ENCODE data around the gene RALGAPA2. TPM values are rescaled to one million over a fixed set of nuclear protein-coding genes. Genes with fewer than 3 reads are reported as not detected.

The RALGAPA2 gene
- total RNA-seq: 21.0 TPM
- long read RNA-seq, partial matches to known transcripts: 2 of 6 reads
- long read RNA-seq, other reads (novel, unspliced or antisense): 4 of 6 reads

GRCh38 chr20:20712474-20713243, at the start of gene RALGAPA2:
Gene RALGAPA2, minus strand, starts transcription at chr20:20712644. Its CDS starts 164 bp downstream, at chr20:20712480.
- Histone ChIP-seq H3K4me3 (peak within 1 kb of the TSS; percentile 93), H3K27ac (replicated peaks) (peak within 1 kb of the TSS; percentile 95), H3K9me3 (replicated peaks) (no peaks in the 10 kb centered on the region), H3K27me3 (ENCODE audit: low read depth) (no peaks in the 10 kb centered on the region), H3K36me3 (no peaks in the 10 kb centered on the region), H3K4me1 (peaks cover 38% of the 10 kb centered on the region)
- TF ChIP-seq CTCF (IDR thresholded peaks at IDR 0.05; ENCODE audit: borderline replicate concordance): peak; percentile 13
- peak; percentile 97 for DNase-seq
- intact Hi-C loops (cut with micrococcal nuclease): no loop called here

- H3K4me1 ChIP-seq: peaks cover 23% of the 10 kb centered on the region
- no peaks in the 10 kb centered on the region for H3K27me3 ChIP-seq (ENCODE audit: low read depth)
- intact Hi-C loops (cut with micrococcal nuclease): no loop called here
- no peak overlapping the region for H3K4me3 ChIP-seq
- TF ChIP-seq CTCF (IDR thresholded peaks at IDR 0.05; ENCODE audit: borderline replicate concordance): no peak
- no peaks in the 10 kb centered on the region for H3K36me3 ChIP-seq
- no peak for DNase-seq
- H3K27ac ChIP-seq (replicated peaks): no peak overlapping the region
- no peaks in the 10 kb centered on the region for H3K9me3 ChIP-seq (replicated peaks)
These were observed 48.9 kb upstream of the RALGAPA2 start for GRCh38 chr20:20761301-20761700.

- Histone ChIP-seq H3K36me3 (no peaks in the 10 kb centered on the region), H3K4me1 (peaks cover 20% of the 10 kb centered on the region), H3K27ac (replicated peaks) (peak overlapping the region; percentile 71), H3K9me3 (replicated peaks) (no peaks in the 10 kb centered on the region), H3K4me3 (no peak overlapping the region), H3K27me3 (ENCODE audit: low read depth) (no peaks in the 10 kb centered on the region)
- no peak for TF ChIP-seq CTCF (IDR thresholded peaks at IDR 0.05; ENCODE audit: borderline replicate concordance)
- DNase-seq: no peak
- intact Hi-C loops (cut with micrococcal nuclease): no loop called here
These were observed 46.7 kb upstream of the RALGAPA2 start for GRCh38 chr20:20759132-20759531.

GRCh38 chr20:20755674-20756319, 43.4 kb upstream of the RALGAPA2 start:
- H3K9me3 ChIP-seq (replicated peaks): no peaks in the 10 kb centered on the region
- peaks cover 10% of the 10 kb centered on the region for H3K4me1 ChIP-seq

GRCh38 chr20:20755231-20755630, 42.8 kb upstream of the RALGAPA2 start:
- no peaks in the 10 kb centered on the region for H3K27me3 ChIP-seq (ENCODE audit: low read depth)
- peaks cover 6% of the 10 kb centered on the region for H3K4me1 ChIP-seq
- no peak for DNase-seq
- H3K27ac ChIP-seq (replicated peaks): no peak overlapping the region
- intact Hi-C loops (cut with micrococcal nuclease): no loop called here
- H3K4me3 ChIP-seq: no peak overlapping the region
- no peak for TF ChIP-seq CTCF (IDR thresholded peaks at IDR 0.05; ENCODE audit: borderline replicate concordance)
- H3K9me3 ChIP-seq (replicated peaks): no peaks in the 10 kb centered on the region
- no peaks in the 10 kb centered on the region for H3K36me3 ChIP-seq

More at GRCh38 chr20:20755674-20756319, 43.4 kb upstream of the RALGAPA2 start:
- no peak overlapping the region for H3K27ac ChIP-seq (replicated peaks)
- H3K36me3 ChIP-seq: no peaks in the 10 kb centered on the region
- intact Hi-C loops (cut with micrococcal nuclease): no loop called here
- no peak for DNase-seq
- H3K27me3 ChIP-seq (ENCODE audit: low read depth): no peaks in the 10 kb centered on the region
- TF ChIP-seq CTCF (IDR thresholded peaks at IDR 0.05; ENCODE audit: borderline replicate concordance): no peak
- no peak overlapping the region for H3K4me3 ChIP-seq
